HG02678 (cell line): ENCODE results near the gene IL18.
A peak's percentile ranks its signal among the peaks of the same experiment; 100 is the strongest.
"Not testable (repeated sequence)": the region's sequence is repeated elsewhere in the genome, so short reads cannot be mapped to it uniquely, and the experiment has no call there.

Experiments used
- ATAC-seq: cut with Tn5 transposase; IDR thresholded peaks from one replicate; pipeline ENCODE4 v1.9.1; 2021; ENCODE audit warnings: mild to moderate bottlenecking, moderate library complexity; ENCODE audit not compliant: unreplicated experiment

IL18 gene

GRCh38 chr11:112163875-112164685, at the start of gene IL18:
Gene IL18, minus strand, starts transcription at chr11:112164094. Its CDS starts 9,041 bp downstream, at chr11:112155053.
- ATAC-seq: no peak

GRCh38 chr11:112212710-112213109, 48.8 kb upstream of the IL18 start:
- no peak for ATAC-seq

GRCh38 chr11:112212290-112212689, 48.4 kb upstream of the IL18 start:
- ATAC-seq: no peak

- no peak for ATAC-seq
Measured at GRCh38 chr11:112211536-112211935, 47.6 kb upstream of the IL18 start.

- no peak for ATAC-seq
Measured at GRCh38 chr11:112210890-112211289, 47.0 kb upstream of the IL18 start.

- ATAC-seq: no peak
Measured at GRCh38 chr11:112206071-112206470, 42.2 kb upstream of the IL18 start.

- no peak for ATAC-seq
Measured at GRCh38 chr11:112200252-112200651, 36.4 kb upstream of the IL18 start.

- ATAC-seq: not testable (repeated sequence)
Measured at GRCh38 chr11:112199101-112199500, 35.2 kb upstream of the IL18 start.

- ATAC-seq: no peak
Measured at GRCh38 chr11:112196519-112197087, 32.7 kb upstream of the IL18 start.

- ATAC-seq: no peak
Measured at GRCh38 chr11:112195951-112196351, 32.1 kb upstream of the IL18 start.

GRCh38 chr11:112195113-112195512, 31.2 kb upstream of the IL18 start:
- ATAC-seq: not testable (repeated sequence)

- no peak for ATAC-seq
Measured at GRCh38 chr11:112186304-112186703, 22.4 kb upstream of the IL18 start.

GRCh38 chr11:112185883-112186282, 22.0 kb upstream of the IL18 start:
- ATAC-seq: no peak

GRCh38 chr11:112182867-112183266, 19.0 kb upstream of the IL18 start:
- no peak for ATAC-seq

- ATAC-seq: peak; percentile 68
Measured at GRCh38 chr11:112179601-112180000, 15.7 kb upstream of the IL18 start.

- ATAC-seq: no peak
Measured at GRCh38 chr11:112178936-112179335, 15.0 kb upstream of the IL18 start.

GRCh38 chr11:112178428-112178827, 14.5 kb upstream of the IL18 start:
- no peak for ATAC-seq

- no peak for ATAC-seq
Measured at GRCh38 chr11:112177589-112177988, 13.7 kb upstream of the IL18 start.

GRCh38 chr11:112176077-112176476, 12.2 kb upstream of the IL18 start:
- no peak for ATAC-seq

- no peak for ATAC-seq
Measured at GRCh38 chr11:112175599-112175952, 11.7 kb upstream of the IL18 start.

GRCh38 chr11:112174789-112175598, 11.1 kb upstream of the IL18 start, which contains the start of gene BCO2:
Gene BCO2, plus strand, starts transcription at chr11:112175512. Its CDS starts 90 bp downstream, at chr11:112175602.
- peak; percentile 46 for ATAC-seq

- no peak for ATAC-seq
Measured at GRCh38 chr11:112173152-112173551, 9.3 kb upstream of the IL18 start.
